GM12892 (cell line): ENCODE results near the gene NECTIN1.

ENCODE experiments used
- DNase-seq: peaks from one replicate; pipeline ENCODE4 v3.0.0; 2011; ENCODE audit not compliant: insufficient read length
- FAIRE-seq: peaks from 2 replicates; lab custom pipeline; 2011; peaks lifted over from hg19 to GRCh38; lab: Jason Lieb, UNC
- POLR2A ChIP-seq: IDR thresholded peaks from 2 replicates; pipeline ENCODE4 v1.6.1; 2011; ENCODE audit warnings: low read depth, low read length, control low read depth
- POLR2AphosphoS5 ChIP-seq: IDR thresholded peaks from 2 replicates; pipeline ENCODE4 v1.6.1; 2011; ENCODE audit warnings: low read depth, low read length, control low read depth
- TAF1 ChIP-seq: IDR thresholded peaks from 2 replicates; pipeline ENCODE4 v1.6.1; 2011; ENCODE audit warnings: low read depth, mild to moderate bottlenecking, control low read depth, low read length, borderline replicate concordance

The NECTIN1 gene

DNA sequence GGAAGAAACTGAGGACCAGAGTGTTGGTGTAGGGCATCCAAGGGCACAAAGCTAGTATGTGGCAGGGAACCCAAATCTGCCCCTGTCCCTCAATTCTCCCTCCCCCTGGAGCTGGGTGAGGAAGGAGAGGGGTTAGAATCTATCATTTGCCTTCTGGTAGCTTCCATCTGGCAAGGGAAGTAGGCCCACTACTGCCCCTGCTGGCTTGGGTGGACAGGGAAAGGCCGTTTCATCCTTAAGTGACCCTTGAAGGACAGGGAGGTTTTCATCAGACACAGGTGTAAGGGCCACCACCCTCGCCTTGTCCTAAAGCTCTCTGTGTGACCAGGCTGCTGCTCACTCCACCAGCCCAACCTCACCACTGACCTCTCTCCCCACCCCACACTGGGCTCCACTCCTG is 22.1 kb downstream of the NECTIN1 start:
- no peak for FAIRE-seq
- DNase-seq, result no peak
- TF ChIP-seq TAF1, result no peak
- no peak for TF ChIP-seq POLR2A
- TF ChIP-seq POLR2AphosphoS5, result no peak

DNA sequence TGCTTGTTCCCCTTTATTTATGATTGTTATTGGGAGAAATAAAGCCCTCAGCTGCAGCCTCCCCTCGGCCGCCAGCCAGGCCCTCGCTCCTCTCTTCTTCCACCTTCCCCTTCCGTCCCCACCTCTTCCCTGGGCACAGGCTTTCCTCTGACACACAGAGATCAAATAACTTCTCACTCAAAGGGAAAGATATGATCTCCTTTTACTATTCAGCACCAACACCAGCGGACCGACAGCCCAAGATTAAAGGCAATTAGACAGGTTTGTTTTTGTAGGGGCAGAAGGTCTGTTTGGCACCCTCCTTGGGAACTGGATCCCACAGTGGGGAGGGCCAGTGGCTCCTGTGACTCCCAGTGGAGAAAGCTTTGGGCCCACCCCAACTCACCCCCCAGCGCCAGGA is 23.0 kb downstream of the NECTIN1 start:
- DNase-seq (no peak), FAIRE-seq (no peak)
- no peak for TF ChIP-seq TAF1
- TF ChIP-seq POLR2A, result no peak
- no peak for TF ChIP-seq POLR2AphosphoS5

GRCh38 chr11:119705362-119705761 is 23.6 kb downstream of the NECTIN1 start:
- TF ChIP-seq POLR2AphosphoS5, result no peak
- no peak for TF ChIP-seq POLR2A
- no peak for TF ChIP-seq TAF1
- DNase-seq, result no peak
- no peak for FAIRE-seq

DNA sequence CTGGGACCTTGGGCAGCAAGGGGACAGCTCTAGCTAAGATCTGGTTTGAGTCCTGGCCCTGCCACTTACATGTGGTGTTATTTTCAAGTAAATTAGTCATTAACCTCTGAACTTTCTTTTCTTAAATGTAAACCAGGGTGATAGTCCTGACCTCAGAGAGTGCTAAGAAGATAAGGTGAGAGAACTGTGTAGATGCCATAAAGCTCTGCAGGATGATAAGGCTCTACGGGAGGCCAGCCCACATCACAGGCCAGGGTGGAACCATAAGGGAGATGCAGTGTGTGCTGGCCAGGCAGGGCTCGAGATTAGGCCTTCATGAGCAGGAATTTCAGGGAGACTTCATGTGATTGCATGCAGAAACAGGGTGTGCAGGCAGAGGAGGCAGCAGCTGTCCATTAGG is 24.2 kb downstream of the NECTIN1 start:
- DNase-seq (no peak), FAIRE-seq (no peak)
- no peak for TF ChIP-seq POLR2A
- TF ChIP-seq TAF1, result no peak
- no peak for TF ChIP-seq POLR2AphosphoS5

- FAIRE-seq (no peak), DNase-seq (no peak)
- TF ChIP-seq POLR2AphosphoS5 (no peak), POLR2A (no peak), TAF1 (no peak)
Measured at GRCh38 chr11:119701591-119702549, 27.1 kb downstream of the NECTIN1 start.

- DNase-seq, result no peak
- no peak for TF ChIP-seq TAF1
- no peak for TF ChIP-seq POLR2A
- no peak for TF ChIP-seq POLR2AphosphoS5
- no peak for FAIRE-seq
Measured at GRCh38 chr11:119700536-119701346, 28.3 kb downstream of the NECTIN1 start.

- no peak for TF ChIP-seq POLR2A
- TF ChIP-seq TAF1, result no peak
- no peak for TF ChIP-seq POLR2AphosphoS5
- DNase-seq (no peak), FAIRE-seq (no peak)
Measured at GRCh38 chr11:119700030-119700429, 29.0 kb downstream of the NECTIN1 start.

DNA sequence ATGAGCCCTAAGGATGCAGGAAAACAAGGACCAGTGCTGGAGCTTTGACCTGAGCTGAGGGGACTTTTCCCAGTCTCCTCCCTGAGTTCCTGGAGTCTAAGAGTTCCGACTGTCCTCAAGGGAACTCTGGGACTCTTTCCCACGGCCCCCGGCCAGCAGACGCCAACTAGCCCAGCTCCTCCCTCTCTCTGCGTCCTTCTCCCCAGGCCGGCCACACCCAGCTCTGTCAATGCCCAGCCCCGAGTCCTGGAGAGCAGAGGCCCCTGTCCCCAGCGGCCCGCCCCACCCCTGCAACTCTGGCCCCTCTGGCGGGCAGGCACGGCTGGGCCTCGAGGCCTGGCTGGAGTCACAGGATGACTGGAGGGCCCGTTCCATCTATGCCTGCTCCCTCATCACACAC is 29.8 kb downstream of the NECTIN1 start:
- DNase-seq, result no peak
- no peak for FAIRE-seq
- no peak for TF ChIP-seq POLR2AphosphoS5
- no peak for TF ChIP-seq TAF1
- no peak for TF ChIP-seq POLR2A

GRCh38 chr11:119697882-119698281 is 31.1 kb downstream of the NECTIN1 start:
- DNase-seq (no peak), FAIRE-seq (no peak)
- TF ChIP-seq POLR2AphosphoS5 (no peak), TAF1 (no peak), POLR2A (no peak)

DNA sequence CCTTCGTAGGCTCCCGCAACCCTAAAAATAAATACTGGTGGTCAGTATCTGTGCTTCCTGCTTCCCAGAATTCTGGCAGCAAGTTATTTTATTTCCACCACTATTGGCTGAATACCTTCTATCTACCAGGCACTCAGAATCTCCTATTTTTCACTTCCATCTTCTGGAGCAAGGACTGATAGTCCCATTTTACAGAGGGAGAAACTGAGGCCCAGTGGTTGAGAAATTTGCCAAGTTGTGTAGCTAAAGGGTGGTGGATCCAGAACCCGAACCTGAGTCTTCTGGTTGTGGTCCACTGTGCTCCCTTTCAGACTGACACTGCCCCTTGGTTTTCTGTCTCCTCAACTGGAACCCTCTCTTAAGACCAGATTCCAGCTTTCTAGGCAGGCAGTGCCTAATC is 31.6 kb downstream of the NECTIN1 start:
- DNase-seq (no peak), FAIRE-seq (no peak)
- TF ChIP-seq POLR2AphosphoS5 (no peak), TAF1 (no peak), POLR2A (no peak)

- FAIRE-seq, result no peak
- DNase-seq, result no peak
Measured at GRCh38 chr11:119696378-119697222, 32.4 kb downstream of the NECTIN1 start.

More at GRCh38 chr11:119696378-119697222, 32.4 kb downstream of the NECTIN1 start:
- TF ChIP-seq TAF1 (no peak), POLR2A (no peak), POLR2AphosphoS5 (no peak)
